ENCODE data around the gene EML1.
"Not testable (repeated sequence)": the region's sequence is repeated elsewhere in the genome, so short reads cannot be mapped to it uniquely, and the experiment has no call there.

The EML1 gene

GRCh38 chr14:99756796-99757195 is 36.4 kb upstream of the EML1 start:
- DNase-seq: no peak

- DNase-seq: no peak
Observed at GRCh38 chr14:99757331-99758070, 35.7 kb upstream of the EML1 start.

- no peak for DNase-seq
Observed at GRCh38 chr14:99758121-99758821, 34.9 kb upstream of the EML1 start.

- DNase-seq: no peak
Observed at GRCh38 chr14:99758872-99759545, 34.2 kb upstream of the EML1 start.

GRCh38 chr14:99759546-99759925 is 33.7 kb upstream of the EML1 start:
- DNase-seq: no peak

- no peak for DNase-seq
Observed at GRCh38 chr14:99760817-99761216, 32.4 kb upstream of the EML1 start.

- not testable (repeated sequence) for DNase-seq
Observed at GRCh38 chr14:99762911-99763310, 30.3 kb upstream of the EML1 start.

- no peak for DNase-seq
Observed at GRCh38 chr14:99763527-99764221, 29.5 kb upstream of the EML1 start.

GRCh38 chr14:99764222-99764706 is 28.9 kb upstream of the EML1 start:
- no peak for DNase-seq

GRCh38 chr14:99768381-99768780 is 24.8 kb upstream of the EML1 start:
- DNase-seq: no peak

- no peak for DNase-seq
Observed at GRCh38 chr14:99769123-99769522, 24.1 kb upstream of the EML1 start.

GRCh38 chr14:99769799-99770198 is 23.4 kb upstream of the EML1 start:
- no peak for DNase-seq

- DNase-seq: no peak
Observed at GRCh38 chr14:99772371-99773283, 20.6 kb upstream of the EML1 start.

GRCh38 chr14:99773521-99774497 is 19.4 kb upstream of the EML1 start:
- no peak for DNase-seq

GRCh38 chr14:99774556-99775307 is 18.5 kb upstream of the EML1 start:
- no peak for DNase-seq

GRCh38 chr14:99775351-99775750 is 17.9 kb upstream of the EML1 start:
- no peak for DNase-seq

GRCh38 chr14:99777951-99778350 is 15.3 kb upstream of the EML1 start:
- no peak for DNase-seq

- no peak for DNase-seq
Observed at GRCh38 chr14:99779751-99780150, 13.5 kb upstream of the EML1 start.

- DNase-seq: no peak
Observed at GRCh38 chr14:99780690-99781089, 12.5 kb upstream of the EML1 start.

- no peak for DNase-seq
Observed at GRCh38 chr14:99781091-99781490, 12.1 kb upstream of the EML1 start.

Data from stimulated activated CD4-positive, alpha-beta T cell treated with anti-CD3 and anti-CD28 coated beads, Interleukin-2, amount 100 ng/mL, for 48 hours (primary cell).